Stimulated activated CD4-positive, alpha-beta T cell treated with anti-CD3 and anti-CD28 coated beads, Interleukin-2, amount 100 ng/mL, for 4 hours (primary cell): ENCODE results near the gene TRAM2.

Experiments used
- DNase-seq: peaks from one replicate; pipeline ENCODE4 v3.0.0-alpha.2; 2020; ENCODE audit warnings: low read depth

TRAM2 gene

GRCh38 chr6:52546678-52547077 lies 30.2 kb downstream of the TRAM2 start:
- DNase-seq = no peak

- no peak for DNase-seq
These were observed 30.7 kb downstream of the TRAM2 start for GRCh38 chr6:52546192-52546591.

- DNase-seq = no peak
These were observed 31.3 kb downstream of the TRAM2 start for GRCh38 chr6:52545406-52546119.

GRCh38 chr6:52544602-52545405 lies 32.1 kb downstream of the TRAM2 start:
- DNase-seq = no peak

- DNase-seq = no peak
These were observed 32.9 kb downstream of the TRAM2 start for GRCh38 chr6:52543729-52544601.

- DNase-seq = no peak
These were observed 33.6 kb downstream of the TRAM2 start for GRCh38 chr6:52543262-52543661.

GRCh38 chr6:52541135-52541534 lies 35.7 kb downstream of the TRAM2 start:
- DNase-seq = no peak

GRCh38 chr6:52540286-52540902 lies 36.5 kb downstream of the TRAM2 start:
- no peak for DNase-seq

- no peak for DNase-seq
These were observed 37.3 kb downstream of the TRAM2 start for GRCh38 chr6:52539607-52540006.

GRCh38 chr6:52538901-52539354 lies 37.9 kb downstream of the TRAM2 start:
- no peak for DNase-seq

- DNase-seq = no peak
These were observed 38.5 kb downstream of the TRAM2 start for GRCh38 chr6:52538252-52538900.

- DNase-seq = no peak
These were observed 39.7 kb downstream of the TRAM2 start for GRCh38 chr6:52537001-52537753.

GRCh38 chr6:52536424-52536916 lies 40.4 kb downstream of the TRAM2 start:
- DNase-seq = no peak

- DNase-seq = no peak
These were observed 41.0 kb downstream of the TRAM2 start for GRCh38 chr6:52535711-52536423.

GRCh38 chr6:52534966-52535390 lies 41.9 kb downstream of the TRAM2 start:
- no peak for DNase-seq

- no peak for DNase-seq
These were observed 42.5 kb downstream of the TRAM2 start for GRCh38 chr6:52534363-52534762.

GRCh38 chr6:52533491-52533890 lies 43.4 kb downstream of the TRAM2 start:
- DNase-seq = no peak

- DNase-seq = no peak
These were observed 44.4 kb downstream of the TRAM2 start for GRCh38 chr6:52532457-52532856.

- no peak for DNase-seq
These were observed 45.0 kb downstream of the TRAM2 start for GRCh38 chr6:52531834-52532233.

GRCh38 chr6:52531396-52531795 lies 45.5 kb downstream of the TRAM2 start:
- DNase-seq = no peak
